ENCODE measurements around the gene ASCL2. TPM values are rescaled to one million over a fixed set of nuclear protein-coding genes. Genes with fewer than 3 reads are reported as not detected.

The ASCL2 gene
- total and polyA plus RNA-seq, 8 donors: 0.24 to 7.0 (median 0.95) TPM

DNA sequence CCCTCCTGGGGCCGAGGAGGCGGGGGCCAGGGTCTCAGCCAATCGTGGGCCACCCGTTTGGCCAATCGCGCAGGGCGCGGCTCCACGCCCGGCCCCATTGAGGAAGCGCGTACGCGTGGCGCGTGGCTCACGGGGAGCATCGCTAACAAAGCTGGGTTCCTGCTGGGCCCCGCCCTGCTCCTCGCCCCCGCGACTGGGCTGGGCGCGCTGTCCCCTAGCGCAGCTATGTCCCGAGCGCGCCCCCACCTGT is 614 bp upstream of the ASCL2 start:
- FAIRE-seq (no peak), ATAC-seq (peak in 3 of 4 donors; percentile 13 to 47 (median 22)), DNase-seq (peak in 1 of 6 donors; percentile 61)
- H3K4me3 ChIP-seq: peak overlapping the region in 1 of 4 donors; percentile 51
- intact Hi-C loops (cut with DNase I): no loop called here
- peaks cover 0 to 9% (median 3%) of the 10 kb centered on the region in 4 donors for H3K27me3 ChIP-seq
- TF ChIP-seq CTCF (IDR thresholded peaks at IDR 0.05): no peak
- WGBS, 2 donors: 5% methylated on average over 27 to 28 of the region's 28 CpGs
- no peaks in the 10 kb centered on the region for H3K36me3 ChIP-seq
- H3K9me3 ChIP-seq: no peaks in the 10 kb centered on the region
- H3K4me1 ChIP-seq: peaks cover 0 to 3% (median 0%) of the 10 kb centered on the region in 3 donors
- H3K27ac ChIP-seq: no peak overlapping the region

- peak; percentile 44 to 75 (median 54) for ATAC-seq
- no peak for TF ChIP-seq CTCF (IDR thresholded peaks at IDR 0.05)
- Histone ChIP-seq H3K27ac (peak overlapping the region; percentile 5 to 67 (median 37)), H3K4me3 (peak overlapping the region; percentile 10 to 51 (median 28)), H3K9me3 (no peaks in the 10 kb centered on the region), H3K36me3 (no peaks in the 10 kb centered on the region), H3K4me1 (peaks cover 0 to 3% (median 0%) of the 10 kb centered on the region in 3 donors), H3K27me3 (peaks cover 0 to 9% (median 3%) of the 10 kb centered on the region in 4 donors)
- peak in 3 of 6 donors; percentile 52 to 71 (median 58) for DNase-seq
- WGBS, 2 donors: 4% methylated on average over 80 to 104 of the region's 104 CpGs
- intact Hi-C loops (cut with DNase I): no loop called here
- no peak for FAIRE-seq
These were observed 627 bp downstream of the ASCL2 start for GRCh38 chr11:2269601-2270321.

GRCh38 chr11:2268729-2269600 is 1.4 kb downstream of the ASCL2 start:
- ATAC-seq (peak; percentile 54 to 73 (median 63)), FAIRE-seq (no peak), DNase-seq (peak in 5 of 6 donors; percentile 43 to 80 (median 68))
- H3K36me3 ChIP-seq: no peaks in the 10 kb centered on the region
- WGBS, 2 donors: 1 to 2% methylated on average over 73 to 89 of the region's 89 CpGs
- peak overlapping the region; percentile 5 to 67 (median 37) for H3K27ac ChIP-seq
- H3K27me3 ChIP-seq: peaks cover 0 to 9% (median 3%) of the 10 kb centered on the region in 4 donors
- intact Hi-C loops (cut with DNase I): no loop called here
- H3K9me3 ChIP-seq: no peaks in the 10 kb centered on the region
- H3K4me3 ChIP-seq: peak overlapping the region; percentile 10 to 51 (median 28)
- no peak for TF ChIP-seq CTCF (IDR thresholded peaks at IDR 0.05)
- peaks cover 0 to 3% (median 0%) of the 10 kb centered on the region in 3 donors for H3K4me1 ChIP-seq

DNA sequence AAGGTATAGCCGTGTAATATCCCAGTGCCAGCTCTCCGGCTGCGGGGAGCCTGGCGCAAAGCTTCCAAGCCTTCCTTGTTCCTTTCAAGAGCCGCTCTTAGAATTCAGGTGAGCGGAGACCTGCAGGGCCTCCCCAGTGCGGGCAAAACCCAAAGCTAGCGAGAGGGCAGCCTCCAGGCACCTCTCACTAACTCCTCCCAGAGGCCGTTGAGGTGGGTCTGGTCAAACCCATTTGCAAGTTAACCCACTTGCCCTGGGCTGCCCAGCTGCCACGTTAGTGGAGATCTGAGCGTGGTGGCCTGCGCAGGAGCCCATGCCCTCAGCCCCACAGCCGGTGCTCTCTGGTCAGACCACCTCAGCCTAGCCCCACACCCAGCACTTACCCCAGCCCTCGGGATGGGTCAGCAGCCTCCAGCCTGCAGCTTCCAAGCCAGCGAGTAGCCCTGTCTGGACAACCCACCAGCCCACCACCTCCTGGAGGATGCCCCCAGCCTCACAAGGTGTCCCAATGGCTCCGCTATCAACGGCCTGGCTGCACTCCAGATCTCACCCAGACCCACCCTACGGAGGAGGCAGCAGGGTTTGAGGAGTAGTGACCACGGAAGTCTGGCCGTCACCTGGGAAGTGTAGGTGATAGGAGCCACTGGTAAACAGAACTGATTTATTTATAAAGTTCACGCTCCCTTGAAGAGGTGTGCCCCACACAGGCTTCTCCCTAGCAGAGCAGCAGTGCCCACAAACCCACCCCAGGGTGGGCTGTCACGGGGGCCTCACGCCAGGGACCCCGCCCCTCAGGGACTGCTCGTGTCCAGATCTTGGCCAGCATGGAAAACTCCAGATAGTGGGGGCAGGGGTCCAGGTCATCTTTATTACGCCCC is 2.3 kb downstream of the ASCL2 start:
- no peaks in the 10 kb centered on the region for H3K9me3 ChIP-seq
- peaks cover 0 to 3% (median 0%) of the 10 kb centered on the region in 3 donors for H3K4me1 ChIP-seq
- H3K4me3 ChIP-seq: peak overlapping the region in 1 of 4 donors; percentile 51
- no peak for TF ChIP-seq CTCF (IDR thresholded peaks at IDR 0.05)
- FAIRE-seq (no peak), ATAC-seq (no peak), DNase-seq (peak in 3 of 6 donors; percentile 37 to 68 (median 52))
- peak overlapping the region in 1 of 4 donors; percentile 33 for H3K27ac ChIP-seq
- peaks cover 0 to 9% (median 3%) of the 10 kb centered on the region in 4 donors for H3K27me3 ChIP-seq
- no peaks in the 10 kb centered on the region for H3K36me3 ChIP-seq
- WGBS, 2 donors: 62 to 68% methylated on average over 26 of the region's 26 CpGs
- intact Hi-C loops (cut with DNase I): no loop called here

All from pancreas (tissue), 10 donors.